ENCODE data around the gene FRMD4A.
"Not testable (repeated sequence)": the region's sequence is repeated elsewhere in the genome, so short reads cannot be mapped to it uniquely, and the experiment has no call there.

The FRMD4A gene

GRCh38 chr10:14087566-14087965 lies 243.2 kb downstream of the FRMD4A start:
- no peak for DNase-seq

- no peak for DNase-seq
Observed at GRCh38 chr10:14086596-14086995, 244.1 kb downstream of the FRMD4A start.

GRCh38 chr10:14084875-14085274 lies 245.8 kb downstream of the FRMD4A start:
- DNase-seq = no peak

GRCh38 chr10:14080795-14081194 lies 249.9 kb downstream of the FRMD4A start:
- no peak for DNase-seq

- DNase-seq = no peak
Observed at GRCh38 chr10:14077430-14077829, 253.3 kb downstream of the FRMD4A start.

- DNase-seq = no peak
Observed at GRCh38 chr10:14074062-14074884, 256.5 kb downstream of the FRMD4A start.

GRCh38 chr10:14072541-14072940 lies 258.2 kb downstream of the FRMD4A start:
- DNase-seq = no peak

GRCh38 chr10:14071956-14072355 lies 258.8 kb downstream of the FRMD4A start:
- DNase-seq = no peak

GRCh38 chr10:14068601-14069250 lies 262.0 kb downstream of the FRMD4A start:
- no peak for DNase-seq

- DNase-seq = not testable (repeated sequence)
Observed at GRCh38 chr10:14067638-14068037, 263.1 kb downstream of the FRMD4A start.

- DNase-seq = no peak
Observed at GRCh38 chr10:14066106-14066505, 264.6 kb downstream of the FRMD4A start.

GRCh38 chr10:14063531-14064285 lies 267.0 kb downstream of the FRMD4A start:
- DNase-seq = no peak

- no peak for DNase-seq
Observed at GRCh38 chr10:14062528-14063260, 268.0 kb downstream of the FRMD4A start.

- no peak for DNase-seq
Observed at GRCh38 chr10:14060320-14061070, 270.2 kb downstream of the FRMD4A start.

GRCh38 chr10:14056610-14057332 lies 274.0 kb downstream of the FRMD4A start:
- no peak for DNase-seq

- DNase-seq = no peak
Observed at GRCh38 chr10:14052931-14053330, 277.8 kb downstream of the FRMD4A start.

- DNase-seq = no peak
Observed at GRCh38 chr10:14050598-14050997, 280.1 kb downstream of the FRMD4A start.

GRCh38 chr10:14048930-14049613 lies 281.7 kb downstream of the FRMD4A start:
- DNase-seq = no peak

- no peak for DNase-seq
Observed at GRCh38 chr10:14047431-14047830, 283.3 kb downstream of the FRMD4A start.

GRCh38 chr10:14042051-14042450 lies 288.7 kb downstream of the FRMD4A start:
- not testable (repeated sequence) for DNase-seq
